ENCODE measurements around the gene KIF21B.

Gene KIF21B

DNA sequence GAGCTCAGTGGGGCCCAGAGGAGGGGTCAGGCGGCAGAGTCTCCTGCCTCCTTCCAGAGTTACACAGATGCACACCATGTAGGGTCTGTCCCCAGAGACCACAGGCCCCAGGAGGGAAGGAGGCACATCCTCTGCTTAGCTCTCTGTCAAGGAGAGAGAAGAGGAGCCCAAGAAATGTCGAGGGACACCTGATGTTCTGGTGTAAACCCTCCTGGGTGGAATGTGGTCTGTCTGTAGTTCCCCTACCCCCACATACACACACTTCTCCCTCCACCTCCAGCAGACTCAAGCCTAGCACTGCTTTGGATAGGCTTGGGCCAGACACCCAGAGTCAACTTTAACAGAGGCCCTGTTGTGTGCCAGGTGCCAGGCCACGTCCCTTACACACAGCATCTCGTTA is 34.2 kb downstream of the KIF21B start:
- FAIRE-seq: no peak

DNA sequence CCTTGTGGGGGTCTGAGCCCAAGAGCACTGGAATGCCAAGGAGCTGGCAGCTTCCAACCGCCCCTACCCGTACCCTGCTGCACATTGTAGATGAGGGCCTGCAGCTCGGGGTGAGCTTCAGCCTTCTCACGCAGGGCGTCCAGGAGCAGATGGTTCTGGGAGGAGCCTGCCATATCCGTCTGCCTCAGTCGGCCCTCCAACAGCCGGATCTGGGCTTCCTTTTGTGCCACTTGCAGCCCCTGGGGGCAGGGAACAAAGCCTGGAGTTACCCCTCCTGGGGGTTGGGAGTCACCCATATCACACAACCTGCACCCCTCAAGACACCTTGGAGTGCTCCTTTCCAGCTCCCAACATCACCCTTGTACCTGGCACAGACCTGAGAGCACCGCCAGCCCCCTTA is 34.8 kb downstream of the KIF21B start:
- FAIRE-seq: no peak

DNA sequence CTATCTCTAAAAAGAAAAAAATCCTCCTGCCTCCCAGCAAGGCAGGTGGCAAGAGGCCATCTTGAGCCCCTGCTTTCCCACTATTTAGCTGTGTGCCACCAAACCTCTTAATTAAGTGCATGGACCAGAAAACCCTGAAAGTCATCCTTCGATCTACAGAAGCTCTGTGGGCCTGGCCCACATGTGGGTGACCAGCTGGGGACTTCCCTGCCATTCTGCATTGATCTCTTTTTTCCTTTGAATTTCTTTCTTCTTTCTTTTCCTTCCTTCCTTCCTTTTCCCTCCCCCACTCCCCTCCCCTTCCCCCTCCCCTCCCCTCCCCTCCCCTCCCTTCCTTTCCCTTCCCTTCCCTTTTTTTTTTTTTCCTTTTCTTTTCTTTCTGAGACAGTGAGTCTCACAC is 38.0 kb downstream of the KIF21B start:
- FAIRE-seq: no peak

DNA sequence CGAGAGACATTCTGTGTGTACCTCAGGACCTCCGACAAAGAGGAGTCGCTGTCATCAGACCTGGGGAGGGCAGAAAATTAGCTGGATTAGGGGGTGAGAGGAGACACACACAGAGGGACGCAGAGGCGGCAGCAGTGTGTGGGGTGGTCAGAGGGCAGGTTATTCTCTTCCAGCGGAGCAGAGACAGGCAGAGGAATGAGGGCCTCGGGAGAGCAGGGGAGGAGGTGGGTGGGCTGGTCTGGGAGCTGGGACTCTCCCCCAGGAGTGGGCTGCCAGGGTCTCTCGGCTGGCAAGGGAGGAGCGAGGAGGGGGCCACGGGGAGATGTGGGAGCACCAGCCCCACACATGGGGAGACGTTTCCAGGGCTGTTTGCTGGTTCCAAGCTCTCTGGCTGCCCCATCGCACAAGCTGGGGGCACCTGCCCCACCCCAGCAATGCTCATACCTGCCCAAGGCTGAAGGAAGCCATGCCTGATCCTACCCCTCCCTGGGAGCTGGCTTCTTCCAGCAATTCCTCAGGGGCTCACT is 40.4 kb downstream of the KIF21B start:
- FAIRE-seq: no peak

DNA sequence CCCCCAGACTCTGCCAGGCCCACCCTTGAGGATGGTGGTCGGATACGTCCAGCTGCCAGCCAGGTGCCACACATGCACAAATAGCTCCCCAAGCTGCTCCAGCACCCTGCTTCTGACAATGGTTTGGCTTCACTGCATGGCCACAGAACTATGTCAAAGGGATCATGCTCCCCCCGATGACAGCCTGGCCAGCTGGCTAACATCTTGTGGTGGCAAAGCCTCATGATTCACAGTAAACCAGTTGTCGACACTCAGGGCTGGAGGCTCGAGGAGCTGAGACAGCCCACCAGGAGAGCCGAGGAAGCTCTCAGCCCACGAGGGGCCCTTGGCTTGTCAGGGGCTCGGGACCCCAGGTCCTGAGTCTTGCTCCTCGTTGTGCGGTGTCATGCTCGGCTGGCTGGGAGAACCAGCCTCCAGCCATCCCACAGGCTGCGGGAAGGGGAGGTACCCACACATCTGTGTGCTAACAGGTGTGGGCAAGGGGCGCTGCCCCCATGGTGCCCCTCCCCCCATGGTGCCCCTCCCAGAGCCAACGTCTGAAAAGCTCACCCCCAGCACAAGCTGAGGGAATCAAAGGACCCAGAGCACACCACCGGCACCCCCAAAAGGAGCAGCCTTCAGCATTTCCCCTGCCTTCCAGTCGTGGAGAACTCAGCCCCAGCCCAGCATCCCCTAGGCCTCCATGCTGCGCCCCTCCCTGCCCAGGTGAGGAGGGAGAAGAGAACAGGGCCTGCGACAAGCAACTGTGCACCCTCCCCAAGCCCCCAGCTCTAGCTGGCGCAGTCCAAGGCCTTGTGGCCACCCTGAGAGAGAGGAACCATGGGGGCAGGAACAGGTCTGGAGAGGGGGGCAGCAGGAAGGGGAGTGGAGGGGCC is 41.2 kb downstream of the KIF21B start:
- no peak for FAIRE-seq

DNA sequence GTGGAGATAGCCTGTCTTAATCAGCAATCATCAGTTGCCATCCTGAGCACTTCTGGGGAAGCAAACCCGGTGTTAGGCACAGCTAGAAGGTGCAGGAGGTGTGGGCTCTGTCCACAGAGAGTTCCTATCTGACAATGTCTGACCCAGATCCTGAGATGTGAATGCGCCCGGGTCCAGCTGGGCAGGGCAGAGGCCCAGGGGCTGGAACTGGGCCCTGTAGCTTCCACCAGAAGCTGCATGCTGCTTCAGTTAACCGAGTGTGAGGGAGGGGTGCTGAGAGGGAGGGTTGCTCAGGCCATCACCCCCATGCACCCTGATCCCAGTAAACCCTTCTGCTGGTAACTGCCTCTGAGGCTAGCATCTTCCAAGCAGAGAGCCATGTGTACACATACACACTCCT is 42.2 kb downstream of the KIF21B start:
- FAIRE-seq: no peak

DNA sequence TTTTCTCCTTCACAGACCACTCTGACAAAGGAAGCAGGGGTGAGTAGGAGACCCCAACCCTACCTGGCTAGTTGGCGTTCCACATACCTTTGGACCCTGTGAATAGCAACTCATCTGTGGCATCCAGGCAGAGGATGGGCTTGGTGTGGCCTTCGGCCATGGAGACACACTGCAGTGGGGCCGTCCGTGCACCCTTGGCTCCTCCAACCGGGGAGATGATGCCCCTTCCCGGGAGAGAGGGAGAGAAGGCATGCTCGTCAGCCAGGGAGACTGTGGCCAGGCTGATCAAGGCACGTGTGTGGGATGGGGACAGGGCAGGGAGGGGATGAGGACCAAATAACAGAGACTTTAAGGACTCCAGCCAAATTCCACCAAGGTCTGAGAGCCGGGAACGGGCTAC is 42.6 kb downstream of the KIF21B start:
- no peak for FAIRE-seq

DNA sequence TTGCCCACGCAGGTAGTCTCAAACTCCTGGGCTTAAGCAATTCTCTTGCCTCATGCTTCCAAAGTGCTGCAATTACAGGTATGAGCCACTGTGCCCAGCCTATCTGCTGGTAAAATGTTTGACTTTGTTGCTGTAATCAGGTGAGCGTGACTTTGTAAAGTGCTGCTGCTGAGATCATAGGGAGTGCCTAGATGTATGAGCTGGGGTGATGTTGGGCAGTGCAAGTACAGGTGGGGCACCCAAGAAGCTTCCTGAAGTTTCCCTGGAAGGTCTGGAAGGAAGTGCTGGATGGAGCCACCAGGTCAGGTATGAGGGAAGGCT is 43.1 kb downstream of the KIF21B start:
- FAIRE-seq: no peak

DNA sequence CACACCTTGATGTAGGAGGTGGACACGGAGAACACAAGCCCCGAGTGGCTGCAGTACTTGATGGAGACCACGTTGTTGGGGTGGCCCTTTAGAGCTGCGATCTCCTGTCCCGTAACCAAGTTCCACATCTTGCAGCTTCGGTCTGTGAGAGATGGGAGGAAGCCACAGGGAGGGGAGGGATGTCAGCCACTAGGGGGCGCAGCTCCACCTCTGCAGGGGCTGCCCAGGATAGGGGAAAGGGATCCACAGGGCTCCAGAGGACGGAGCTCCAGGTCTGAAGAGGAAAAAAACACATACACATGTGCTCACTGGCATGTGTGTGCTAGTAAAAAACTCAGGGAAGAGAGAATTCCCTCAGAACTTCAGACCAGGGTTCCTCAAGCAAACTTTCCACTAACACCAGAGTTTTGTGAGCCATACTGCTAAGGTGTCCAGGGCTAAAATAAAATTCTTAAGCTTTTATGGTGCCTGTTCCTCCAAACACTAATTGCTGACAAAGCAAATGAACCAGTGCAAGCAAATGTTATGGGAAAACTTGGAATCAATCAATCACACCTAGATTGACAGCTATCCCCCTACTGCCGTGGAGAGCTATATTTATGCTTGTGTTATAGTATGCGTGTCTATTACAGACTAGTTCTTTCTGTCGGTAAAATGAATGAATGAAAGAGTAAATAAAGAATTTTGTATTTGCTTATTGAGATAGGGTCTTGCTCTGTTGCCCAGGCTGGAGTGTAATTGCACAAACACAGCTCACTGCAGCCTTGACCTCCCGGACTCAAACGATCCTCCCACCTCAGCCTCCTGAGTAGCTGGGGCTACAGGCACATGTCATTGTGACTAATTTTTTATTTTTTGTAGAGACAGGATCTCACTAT is 43.7 kb downstream of the KIF21B start:
- FAIRE-seq: no peak

DNA sequence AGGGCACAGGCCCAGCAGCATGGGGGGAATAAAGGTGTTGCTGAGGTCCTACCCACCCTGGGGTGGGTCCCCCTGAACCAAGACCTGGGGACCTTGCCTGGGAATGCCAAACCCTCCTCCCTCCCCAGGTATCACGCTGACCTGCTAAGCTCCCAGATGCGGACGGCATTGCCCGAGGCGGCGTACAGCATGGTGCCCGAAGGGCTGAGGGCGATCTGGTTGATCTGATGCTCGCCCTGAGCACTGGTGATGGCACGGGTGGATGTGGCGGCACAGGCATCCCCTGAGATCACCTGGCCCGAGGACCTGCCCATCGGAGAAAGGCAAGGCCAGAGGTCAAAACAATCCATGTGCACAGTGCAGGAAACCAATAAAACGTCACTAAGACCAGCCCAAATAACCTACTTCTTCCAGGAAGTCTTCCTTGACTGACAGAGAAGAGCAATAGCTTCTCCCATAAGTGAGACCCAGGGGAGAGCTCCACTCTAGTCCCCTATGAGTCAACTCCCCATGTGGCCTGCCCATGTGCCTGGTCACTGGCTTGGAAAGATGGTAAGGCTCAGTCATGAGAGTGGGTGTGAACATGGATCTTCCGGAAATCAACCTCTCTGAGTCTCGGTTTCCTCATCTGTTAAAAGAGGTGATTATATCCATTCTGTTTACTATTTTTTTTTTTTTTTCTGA is 46.3 kb downstream of the KIF21B start:
- FAIRE-seq: no peak

DNA sequence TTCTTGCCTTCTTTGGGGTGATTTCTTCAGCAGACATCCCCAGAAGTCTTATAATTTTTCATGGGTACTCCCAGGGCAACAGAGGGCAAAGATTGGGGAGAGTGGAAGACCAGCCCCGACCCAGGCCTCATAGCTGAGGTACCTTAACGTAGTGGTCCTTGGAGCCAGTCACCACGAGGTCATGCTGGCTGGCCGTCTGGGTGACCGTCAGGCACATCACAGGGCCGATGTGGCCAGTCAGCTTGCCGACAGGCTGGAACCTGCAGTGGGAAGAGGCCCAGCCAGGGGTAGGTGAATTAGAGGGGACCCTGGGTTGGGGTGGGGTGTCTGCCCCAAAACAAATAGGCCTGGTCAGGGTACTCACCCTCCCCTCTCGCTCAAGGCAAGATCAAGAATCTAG is 46.9 kb downstream of the KIF21B start:
- FAIRE-seq: no peak

DNA sequence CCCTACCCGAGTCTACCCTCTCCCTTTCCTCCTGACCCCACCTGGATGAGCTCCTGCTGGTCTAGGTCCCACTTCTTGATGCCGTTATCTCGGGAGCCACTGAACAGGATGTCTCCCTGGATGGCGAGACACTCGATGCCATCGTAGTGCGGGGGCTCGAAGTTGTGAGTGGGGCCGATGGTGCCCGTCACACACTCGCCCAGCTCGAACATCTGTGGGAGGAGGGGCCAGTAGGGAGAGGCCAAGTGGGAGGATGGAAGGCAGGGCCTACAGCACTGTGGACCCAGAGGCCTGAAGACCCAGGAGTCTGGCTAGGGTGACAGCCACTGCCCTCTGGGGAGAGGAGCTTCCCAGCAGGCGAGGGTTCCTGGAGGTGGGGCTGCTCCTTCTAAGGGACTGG is 48.1 kb downstream of the KIF21B start:
- FAIRE-seq: no peak

DNA sequence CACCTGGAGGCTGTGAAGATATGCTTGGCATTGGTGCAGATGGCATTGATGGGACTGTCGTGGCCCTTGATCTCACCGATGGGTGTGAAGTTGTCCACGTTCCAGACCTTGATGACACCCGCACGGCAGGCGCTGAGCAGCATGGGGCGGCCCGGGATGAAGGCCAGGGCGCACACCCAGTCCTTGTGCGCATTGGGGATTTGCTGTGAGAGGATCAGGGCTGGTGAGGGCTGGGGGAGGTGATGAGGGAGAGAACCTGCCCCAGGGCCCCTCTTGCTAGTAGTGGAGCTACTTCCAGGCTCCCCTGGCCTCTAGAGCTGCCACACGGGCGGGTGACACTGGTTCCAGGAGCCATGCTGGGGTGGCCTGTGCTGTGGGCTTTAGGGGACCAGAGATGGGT is 48.8 kb downstream of the KIF21B start:
- FAIRE-seq: no peak

DNA sequence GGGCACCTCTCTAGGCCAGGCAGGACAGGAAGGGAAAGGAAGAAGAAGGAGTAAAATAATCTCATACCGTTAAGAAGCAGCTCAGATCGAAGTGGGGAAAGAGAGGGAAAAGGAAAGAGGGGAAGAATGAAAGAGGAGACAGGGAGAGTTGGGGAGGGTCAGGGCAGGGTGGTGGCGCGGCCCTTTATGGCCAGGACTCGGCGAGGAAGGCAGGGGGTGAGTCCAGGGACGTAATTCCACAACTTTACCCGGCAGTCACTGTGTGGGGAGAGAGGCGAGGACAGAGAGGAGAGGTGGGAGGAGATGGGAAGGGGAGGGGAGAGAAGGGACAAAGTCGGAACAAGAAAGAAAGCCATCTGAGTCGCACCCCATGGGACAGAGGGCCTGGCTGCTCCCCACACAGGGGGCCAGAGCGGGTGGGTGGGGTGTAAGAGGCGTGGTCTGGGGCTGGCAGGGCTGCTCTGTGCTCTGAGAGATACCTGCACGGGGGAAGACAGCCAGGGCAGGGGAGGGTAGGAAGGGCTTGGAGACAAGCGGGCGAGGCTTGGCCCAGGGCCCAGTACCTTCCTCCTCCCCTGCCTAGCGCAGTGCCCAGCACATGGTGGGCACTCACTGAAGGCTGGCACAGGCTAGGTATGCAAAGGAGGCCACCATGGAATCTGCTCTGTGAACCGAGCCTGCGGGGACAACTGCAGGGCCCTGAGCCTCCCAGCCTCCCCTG is 49.4 kb downstream of the KIF21B start:
- no peak for FAIRE-seq

DNA sequence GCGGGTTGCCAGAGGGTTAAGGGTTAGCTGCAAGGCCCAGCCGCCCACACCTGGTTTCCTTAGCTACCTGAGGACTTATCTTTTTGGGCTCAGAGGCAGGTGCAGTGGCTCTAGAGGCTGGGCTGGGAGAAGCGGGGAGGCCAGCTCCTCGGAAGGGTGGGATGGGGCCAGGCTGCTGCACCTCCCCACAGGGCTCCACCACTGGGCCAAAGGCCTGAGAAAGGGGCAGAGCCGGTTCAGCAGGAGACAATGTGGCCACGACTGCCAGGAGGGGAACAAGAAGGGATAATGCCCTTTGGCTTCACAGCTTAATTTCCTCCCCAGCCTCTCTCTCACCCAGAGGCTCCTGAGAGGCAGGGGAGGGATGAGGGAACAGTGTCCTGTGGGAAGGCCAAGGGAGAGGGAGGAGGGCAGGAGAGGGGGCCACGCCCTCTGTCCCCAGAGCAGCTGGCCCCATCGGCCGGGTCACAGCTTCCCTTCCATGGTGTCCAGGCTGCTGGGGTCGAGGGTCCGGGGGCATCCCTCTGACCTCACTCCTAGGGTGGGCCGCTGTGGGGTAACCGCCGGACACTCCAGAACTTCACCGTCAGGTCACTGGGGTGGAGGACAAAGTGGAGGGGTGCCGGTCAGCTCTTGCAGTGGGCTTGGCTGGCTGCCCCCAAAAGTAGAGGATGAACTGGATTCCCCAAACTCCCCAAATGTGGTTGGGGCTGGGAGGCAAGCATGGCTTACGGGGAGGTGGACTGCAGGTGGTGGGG is 50.4 kb downstream of the KIF21B start:
- no peak for FAIRE-seq

DNA sequence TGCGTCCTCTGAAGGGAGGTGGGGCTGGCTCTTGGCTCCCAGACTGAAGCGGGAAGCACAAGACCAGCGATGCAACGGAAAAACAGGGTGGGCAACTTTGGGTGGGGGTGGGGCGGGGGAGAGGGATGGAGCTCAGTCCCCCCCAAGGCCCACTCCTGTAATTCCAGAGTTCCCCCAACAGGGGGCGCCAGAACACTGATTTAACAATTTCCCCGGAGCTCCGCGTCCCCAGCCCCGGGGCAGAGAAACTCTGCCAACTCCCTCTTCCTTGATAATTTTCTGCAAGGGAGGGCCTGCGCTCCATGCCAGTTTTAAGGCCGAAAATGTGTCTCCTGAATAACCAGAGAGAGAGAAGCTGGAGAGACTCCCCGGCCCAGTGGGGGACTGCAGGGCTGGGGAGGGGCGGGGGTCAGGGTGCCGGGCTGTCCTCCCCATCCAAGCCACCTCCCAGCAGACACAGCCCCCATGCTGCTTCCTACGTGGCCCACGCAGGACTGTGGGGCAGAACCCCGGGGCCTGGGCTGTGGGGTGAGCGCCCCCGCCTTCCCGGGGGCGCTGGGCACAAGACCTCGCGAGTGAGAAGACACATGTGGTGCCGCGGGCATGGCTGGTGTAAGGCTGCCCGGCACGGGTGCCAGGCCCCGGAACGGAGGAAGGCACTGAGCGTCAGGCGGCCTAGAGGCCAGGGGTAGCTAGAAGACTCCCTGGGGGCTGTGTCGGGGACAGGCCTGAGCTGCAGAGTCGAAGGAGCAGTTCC is 51.4 kb downstream of the KIF21B start:
- FAIRE-seq: no peak

DNA sequence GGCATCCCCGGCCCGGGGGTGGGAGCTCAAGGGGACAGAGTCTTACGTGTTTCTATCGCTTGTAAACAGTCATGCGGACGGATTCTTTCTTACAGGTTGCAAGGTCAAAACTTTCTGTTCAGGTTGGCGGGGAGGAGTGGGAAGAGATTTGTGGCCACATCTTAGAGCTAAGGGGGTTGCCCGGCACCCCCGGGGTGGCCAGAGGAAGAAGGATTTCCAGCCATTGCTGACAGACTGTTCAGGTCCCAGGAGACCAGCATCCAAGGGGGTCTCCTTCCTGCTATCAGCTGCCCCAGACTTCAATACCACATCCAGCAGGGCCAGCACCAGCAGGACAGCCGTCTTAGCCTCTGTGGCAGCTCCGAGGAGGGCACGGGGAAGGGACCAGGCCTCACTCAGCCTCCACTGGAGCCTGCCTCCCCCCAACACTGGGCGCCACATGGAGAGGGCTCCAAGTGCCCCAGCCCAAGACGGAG is 52.0 kb downstream of the KIF21B start:
- FAIRE-seq: no peak

DNA sequence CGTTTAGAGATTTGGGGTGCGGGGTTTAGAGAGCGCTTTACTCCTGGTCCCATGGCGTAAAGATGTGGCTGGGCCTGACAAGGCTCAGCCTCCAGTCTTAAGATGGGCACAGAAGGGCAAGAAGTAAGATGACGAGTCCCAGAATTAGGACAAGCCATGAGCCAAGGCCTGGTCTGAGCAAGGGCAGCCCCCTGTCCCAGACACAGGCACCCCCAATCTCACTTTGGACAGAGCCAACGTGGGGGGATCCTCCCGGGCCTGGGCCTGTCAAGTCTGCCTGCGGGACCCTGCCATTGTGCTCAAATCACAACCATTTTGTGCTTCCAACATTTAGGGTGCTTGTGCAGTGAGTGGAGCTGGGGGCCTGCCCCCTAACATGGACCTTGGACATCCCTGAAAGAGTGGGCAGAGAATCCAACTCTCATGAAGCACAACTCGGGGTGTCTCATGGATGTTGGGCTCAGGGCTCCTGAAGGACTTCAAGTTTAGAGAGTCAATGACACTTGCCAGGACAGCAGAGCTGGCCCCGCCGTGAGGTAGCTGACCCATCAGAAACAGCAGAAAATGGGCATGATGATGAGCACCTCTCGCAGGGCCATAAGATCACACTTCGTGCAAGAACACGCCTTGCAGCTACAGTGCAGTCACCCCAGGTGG is 52.6 kb downstream of the KIF21B start:
- no peak for FAIRE-seq

DNA sequence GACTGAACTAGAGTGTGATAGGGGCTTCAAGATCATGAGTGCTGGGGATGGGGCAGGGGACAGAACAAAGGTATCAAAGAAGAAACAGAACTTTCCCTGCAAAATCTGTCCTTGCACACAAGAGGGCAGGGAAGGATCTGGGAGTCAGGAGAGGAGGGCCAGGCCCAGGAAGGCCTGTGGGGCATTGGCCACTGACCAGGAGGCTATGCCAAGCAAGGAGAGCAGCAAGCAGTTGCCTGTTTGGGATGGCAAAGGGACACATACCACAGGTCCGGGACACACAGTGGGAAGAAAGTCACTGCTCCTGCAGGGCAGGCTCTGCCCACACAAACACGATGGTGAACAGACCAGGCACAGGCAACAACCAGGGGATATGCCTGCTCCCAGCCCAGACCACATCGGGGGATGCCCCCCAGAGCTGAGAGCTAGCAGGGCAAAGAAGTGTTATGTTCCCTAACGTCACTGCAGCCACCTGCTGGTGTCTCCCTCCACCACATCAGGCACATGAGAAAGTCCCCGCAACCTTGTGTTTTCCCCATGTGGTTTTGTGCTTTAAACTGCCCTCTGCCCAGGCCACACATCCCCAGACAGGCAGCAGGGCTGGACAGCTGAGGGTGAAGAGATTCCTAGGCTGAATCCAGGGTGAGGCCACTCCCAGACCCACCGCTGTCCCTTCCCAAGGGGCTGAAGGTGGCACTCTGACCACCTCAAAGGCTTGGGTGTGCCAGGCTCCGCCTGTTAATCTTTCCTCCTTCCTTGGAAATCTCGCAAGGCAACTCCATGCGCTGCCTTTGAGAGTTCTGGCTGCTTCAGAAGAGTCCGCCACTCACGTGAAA is 53.6 kb downstream of the KIF21B start:
- FAIRE-seq: no peak
